ENCODE data around the gene MYO16.

- TF ChIP-seq CTCF (IDR thresholded peaks at IDR 0.05) (no peak), POLR2A (IDR thresholded peaks at IDR 0.05) (no peak)
These were observed 461.8 kb downstream of the MYO16 start for GRCh38 chr13:109091249-109091648.
